Panc1 (cell line): Measurements from ENCODE around the gene ZNF644.
"Not testable (repeated sequence)": the region's sequence is repeated elsewhere in the genome, so short reads cannot be mapped to it uniquely, and the experiment has no call there.

Experiments used
- CTCF ChIP-seq: fragments of 450-650 bp; IDR thresholded peaks from 2 replicates; pipeline ENCODE4 v1.5.1; 2017; ENCODE audit warnings: mild to moderate bottlenecking
- REST ChIP-seq, 2 experiments: IDR thresholded peaks; 2 replicates each; pipeline ENCODE4 v1.6.1; 2011 to 2012; ENCODE audit warnings: low read depth in 2 of 2, control low read depth in 1 of 2, low read length in 1 of 2, mild to moderate bottlenecking in 1 of 2, moderate library complexity in 1 of 2; ENCODE audit not compliant: insufficient read depth in 1 of 2

GRCh38 chr1:91063403-91063802, 41.6 kb upstream of the ZNF644 start:
- TF ChIP-seq CTCF; REST (IDR thresholded peaks at IDR 0.05; ENCODE audit: insufficient read depth in 1 of 2, low read depth in 2 of 2, low read length in 1 of 2): not testable (repeated sequence)
